Activated CD4-positive, alpha-beta T cell treated with anti-CD3 and anti-CD28 coated beads, Interleukin-2, amount 50 U/mL, for 48 hours (primary cell): ENCODE measurements around the gene RAB8A.

Source experiments
- DNase-seq, 2 experiments: peaks; one replicate each; pipeline ENCODE4 v3.0.0-alpha.2; 2020

Gene RAB8A

GRCh38 chr19:16113727-16114126 lies 2.0 kb downstream of the RAB8A start:
- DNase-seq, result no peak

DNA sequence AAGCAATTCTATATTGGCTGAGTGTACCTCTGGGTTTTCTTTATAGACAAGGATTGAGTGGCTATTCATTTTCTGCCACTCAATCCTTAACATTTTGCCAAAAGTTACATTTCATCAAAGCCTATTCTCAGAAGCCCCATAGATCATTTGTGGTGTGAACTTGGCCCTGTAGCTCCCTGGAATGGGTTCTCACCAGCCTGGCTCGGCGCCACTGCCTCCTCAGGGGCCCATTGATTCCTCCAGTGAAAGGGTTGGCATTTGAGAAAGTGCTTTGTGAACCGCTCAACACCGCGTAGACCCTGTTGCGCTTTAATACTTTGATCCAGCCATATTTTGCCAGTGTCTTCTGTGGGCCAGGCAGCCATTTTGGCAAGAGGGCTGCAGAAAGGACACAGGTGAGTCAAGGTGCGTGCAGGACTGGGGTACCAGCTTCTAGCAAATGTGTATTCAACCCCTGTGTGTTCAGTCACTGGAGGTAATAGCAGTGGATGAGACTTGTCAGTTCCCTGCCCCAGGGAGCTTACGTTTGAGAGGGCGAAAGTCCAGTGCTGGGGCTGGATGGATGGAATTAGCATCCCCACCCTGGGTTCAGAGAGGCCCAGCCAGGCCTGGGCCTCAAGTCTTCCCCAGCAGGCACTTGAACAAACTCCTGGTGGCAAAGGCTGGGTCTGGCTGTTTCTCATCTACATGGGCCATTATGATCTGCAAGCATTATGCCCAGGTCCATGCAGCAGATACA lies 3.8 kb downstream of the RAB8A start:
- no peak for DNase-seq

DNA sequence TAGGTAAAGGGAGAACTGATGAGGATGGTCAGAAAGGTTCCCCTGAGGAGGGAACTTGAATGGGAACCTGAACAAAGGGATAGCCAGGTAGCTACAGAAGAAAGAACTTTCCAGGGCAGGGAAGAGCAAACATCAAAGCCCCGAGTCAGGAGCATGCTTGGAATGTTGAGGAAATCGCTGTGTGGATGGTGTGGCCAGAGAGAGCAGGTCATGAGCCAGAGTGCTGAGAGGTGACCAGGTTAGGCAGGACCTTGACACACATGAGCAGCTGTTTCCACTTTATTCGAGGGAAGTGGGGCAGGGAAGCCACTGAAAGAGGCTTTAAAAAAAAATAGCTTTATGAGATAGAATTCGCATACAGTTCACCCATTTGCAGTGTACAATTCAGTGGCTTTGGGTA lies 4.4 kb downstream of the RAB8A start:
- DNase-seq, result no peak

DNA sequence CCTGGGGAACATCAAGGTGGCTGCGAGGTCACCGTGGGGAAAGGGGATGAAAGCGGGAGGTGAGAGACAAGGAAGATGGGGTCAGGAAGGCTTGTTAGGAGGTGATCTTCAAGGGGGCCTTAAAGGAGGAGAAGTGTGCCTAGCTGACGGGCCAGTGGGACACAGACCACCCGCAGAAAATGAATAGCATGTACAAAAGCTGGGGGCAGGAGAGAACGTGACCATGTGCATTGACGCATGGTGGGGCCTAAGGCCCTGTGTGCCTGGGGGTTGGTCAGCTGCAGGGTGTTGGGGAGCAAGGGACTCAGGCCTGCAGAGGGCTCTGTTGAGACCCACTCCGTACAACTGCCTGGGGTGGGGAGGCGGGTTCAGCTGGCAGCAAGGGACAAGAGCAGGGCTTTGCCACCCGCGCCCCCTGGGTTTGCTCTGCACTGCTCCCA lies 5.9 kb downstream of the RAB8A start:
- peak; percentile 15 to 41 for DNase-seq

DNA sequence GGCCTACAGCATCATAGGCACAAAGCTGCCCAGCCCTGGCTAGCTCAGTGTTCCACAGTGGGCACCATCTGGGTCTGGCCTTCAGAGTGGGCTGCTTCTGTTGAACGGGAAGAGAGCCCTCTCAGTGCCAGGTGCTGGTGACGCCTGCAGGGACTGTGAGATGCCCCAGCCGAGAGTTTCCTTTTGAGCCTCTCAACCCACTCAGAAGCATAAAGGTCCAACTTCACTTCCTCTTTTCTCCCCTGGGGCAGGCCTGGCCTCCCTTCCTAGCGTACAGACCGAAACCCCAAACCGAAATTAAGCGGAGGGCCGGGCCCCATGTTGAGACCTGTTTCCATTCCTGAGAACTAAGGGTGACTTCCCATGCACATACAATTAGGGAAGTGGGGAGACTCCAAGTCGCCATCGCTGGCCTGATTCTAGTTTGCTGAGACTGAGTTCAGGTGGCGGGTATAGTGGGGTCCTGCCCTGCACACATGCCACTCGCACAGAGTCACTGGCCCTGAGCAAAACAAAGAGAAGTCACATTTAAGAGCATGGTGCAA lies 6.9 kb downstream of the RAB8A start:
- DNase-seq, result peak; percentile 71 to 80

GRCh38 chr19:16119075-16119857 lies 7.6 kb downstream of the RAB8A start:
- DNase-seq, result peak; percentile 35 to 45

DNA sequence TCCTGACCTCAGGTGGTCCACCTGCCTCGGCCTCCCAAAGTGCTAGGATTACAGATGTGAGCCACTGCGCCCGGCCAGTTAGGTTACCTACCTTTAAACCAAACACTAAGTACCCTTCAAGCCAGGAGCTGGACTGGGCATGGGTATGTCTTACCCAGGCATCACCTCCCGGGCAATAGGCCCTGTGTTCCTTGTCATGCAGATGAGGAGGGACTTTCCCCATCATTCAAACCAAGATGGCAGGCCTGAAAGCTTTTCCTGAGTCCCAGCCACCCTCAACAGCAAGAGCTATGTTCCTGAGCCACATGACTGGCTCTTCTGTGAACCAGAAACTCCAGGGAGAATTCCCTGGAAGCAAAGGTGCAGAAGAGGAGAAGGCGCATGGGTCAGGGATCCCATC lies 9.5 kb downstream of the RAB8A start:
- no peak for DNase-seq

DNA sequence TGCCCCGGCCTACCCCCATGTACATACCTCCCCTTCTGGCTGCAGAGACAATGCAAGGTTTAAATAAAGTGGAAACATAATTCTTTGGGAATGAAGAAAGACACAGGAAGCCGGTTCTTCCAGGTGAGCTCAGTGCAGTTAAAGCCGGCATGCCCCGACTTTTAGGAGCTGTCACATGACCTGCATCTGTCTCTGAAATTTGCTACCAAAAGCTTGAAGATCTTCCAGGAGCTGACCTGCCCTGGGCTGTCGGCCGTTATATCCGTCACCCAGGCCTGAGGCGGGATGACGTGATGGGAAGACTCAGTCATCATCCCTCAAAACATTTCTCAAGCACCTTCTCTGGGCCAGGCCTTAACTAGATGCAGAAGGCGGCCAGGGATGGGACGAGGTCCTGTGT lies 10.3 kb downstream of the RAB8A start:
- DNase-seq, result no peak

GRCh38 chr19:16124953-16125352 lies 13.3 kb downstream of the RAB8A start:
- no peak for DNase-seq

DNA sequence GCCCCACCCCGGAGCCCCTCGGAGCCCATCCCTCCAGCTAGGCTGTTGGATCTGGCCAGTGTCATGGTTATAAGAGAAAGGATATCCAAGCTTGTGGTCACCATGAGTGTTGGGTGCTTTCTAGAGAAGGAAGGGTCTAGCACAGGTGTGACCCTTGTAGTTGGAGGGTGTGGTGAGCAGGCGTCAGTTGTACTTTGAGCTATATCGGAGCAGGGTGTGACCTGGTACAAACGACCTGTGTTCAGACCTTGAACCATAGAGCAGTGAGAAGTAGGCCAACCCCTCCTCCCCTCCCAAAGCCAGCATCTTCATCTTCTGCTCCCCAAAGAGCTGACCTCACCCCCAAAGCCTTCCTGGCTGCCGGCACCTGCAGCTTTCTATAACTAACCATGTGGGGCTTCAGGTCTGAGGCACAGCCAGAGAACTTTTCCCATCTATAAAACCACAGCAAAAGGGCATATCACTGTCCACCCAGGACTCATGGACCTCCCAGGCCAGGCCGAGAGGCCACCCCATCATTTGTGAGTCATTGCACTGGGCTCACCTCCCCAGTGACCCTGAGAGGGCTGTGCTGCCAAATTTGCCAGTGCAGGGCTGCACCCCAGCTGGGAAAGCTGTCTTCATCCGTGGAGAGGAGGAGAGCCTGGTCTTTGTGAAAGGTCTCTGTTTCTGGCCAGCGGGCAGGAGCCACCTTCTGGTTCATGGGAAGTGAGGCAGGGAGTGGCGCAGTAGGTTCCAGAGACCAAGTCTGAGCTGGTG lies 14.2 kb downstream of the RAB8A start:
- no peak for DNase-seq

GRCh38 chr19:16127080-16127479 lies 15.4 kb downstream of the RAB8A start:
- DNase-seq, result no peak

- DNase-seq, result no peak
These were observed 16.2 kb downstream of the RAB8A start for GRCh38 chr19:16127776-16128371.

DNA sequence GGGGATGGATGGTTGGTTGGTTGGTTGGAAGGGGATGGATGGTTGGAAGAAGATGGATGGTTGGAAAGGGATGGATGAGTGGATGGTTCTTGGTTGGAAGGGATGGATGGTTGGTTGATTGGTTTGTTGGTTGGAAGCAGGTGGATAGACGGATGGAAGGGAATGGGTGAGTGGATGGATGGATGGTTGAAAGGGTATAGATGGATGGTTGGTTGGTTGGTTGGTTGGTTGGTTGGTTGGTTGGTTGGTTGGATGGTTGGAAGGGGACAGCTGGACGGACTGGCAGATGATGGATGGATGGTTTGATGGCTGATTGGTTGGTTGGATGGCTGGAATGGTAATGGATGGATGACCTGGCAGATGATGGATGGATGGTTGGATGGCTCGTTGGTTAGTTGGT lies 20.0 kb downstream of the RAB8A start:
- DNase-seq, result no peak

DNA sequence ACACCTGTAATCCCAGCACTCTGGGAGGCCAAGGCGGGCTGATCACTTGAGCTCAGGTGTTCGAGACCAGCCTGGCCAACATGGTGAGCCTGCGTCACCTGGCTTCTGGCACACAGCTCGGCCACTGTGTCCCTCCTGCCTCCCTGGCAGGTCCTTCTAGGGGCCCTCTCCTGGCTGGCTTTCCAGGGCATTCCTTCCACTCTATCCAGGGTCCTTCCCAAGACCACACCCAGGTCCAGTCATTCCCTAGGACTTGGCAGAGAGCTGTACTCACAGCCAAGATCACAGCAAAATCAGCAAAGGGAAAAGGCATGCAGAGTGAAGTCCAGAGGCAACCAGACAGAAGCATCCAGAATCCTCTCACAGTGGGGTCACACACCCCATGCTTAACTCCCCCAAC lies 22.1 kb downstream of the RAB8A start:
- DNase-seq, result no peak

DNA sequence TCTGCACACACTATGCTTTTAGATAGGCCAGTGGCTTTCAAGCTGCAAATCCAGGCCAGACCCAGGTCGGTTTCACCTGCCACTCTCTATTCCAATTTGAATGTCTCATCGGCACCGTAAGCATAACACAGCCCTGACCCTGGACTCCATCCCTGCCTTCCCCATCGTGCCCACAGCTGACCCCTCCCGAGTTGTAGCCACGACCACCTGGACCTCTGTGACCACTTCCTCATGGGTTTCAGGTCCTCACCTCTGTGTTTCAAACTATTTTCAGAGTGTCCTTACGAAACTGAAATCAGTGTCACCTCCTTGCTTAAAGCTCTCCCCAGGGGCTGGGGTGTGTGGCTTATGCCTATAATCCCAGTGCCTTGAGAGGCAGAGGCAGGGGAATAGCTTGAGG lies 22.8 kb downstream of the RAB8A start:
- no peak for DNase-seq

DNA sequence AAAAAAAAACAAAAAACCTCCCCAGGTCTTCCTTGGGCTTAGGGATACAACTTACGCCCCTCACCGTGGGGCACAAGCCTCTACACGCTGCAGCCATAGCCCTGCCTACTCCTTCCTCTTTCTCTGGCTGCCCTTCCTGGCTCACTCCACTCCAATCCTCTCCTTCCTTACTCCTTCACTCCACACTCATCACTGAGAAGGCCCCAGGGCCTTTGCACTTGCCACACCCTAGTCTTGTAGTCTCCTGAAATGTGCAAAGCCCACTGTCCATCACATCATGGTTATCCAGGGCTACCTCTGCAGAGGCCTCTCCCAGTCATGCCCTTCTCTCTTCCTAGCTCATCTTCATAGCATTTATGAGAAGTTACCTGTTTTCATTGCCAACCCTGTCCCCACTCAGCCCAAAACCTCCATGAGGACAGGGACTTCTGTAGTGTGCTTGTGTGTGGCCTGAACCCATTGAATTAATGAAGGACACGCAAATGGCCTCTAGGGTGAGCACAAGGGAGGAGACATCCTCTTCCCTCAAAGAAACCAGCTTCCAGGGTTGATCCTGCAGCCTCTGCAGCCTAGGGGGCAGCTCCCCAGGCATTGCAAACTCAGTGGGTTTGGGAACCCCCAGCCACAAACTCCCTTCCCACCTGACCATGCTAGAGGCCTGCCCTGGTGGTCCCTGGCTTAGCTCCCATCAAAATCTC lies 23.9 kb downstream of the RAB8A start:
- no peak for DNase-seq

DNA sequence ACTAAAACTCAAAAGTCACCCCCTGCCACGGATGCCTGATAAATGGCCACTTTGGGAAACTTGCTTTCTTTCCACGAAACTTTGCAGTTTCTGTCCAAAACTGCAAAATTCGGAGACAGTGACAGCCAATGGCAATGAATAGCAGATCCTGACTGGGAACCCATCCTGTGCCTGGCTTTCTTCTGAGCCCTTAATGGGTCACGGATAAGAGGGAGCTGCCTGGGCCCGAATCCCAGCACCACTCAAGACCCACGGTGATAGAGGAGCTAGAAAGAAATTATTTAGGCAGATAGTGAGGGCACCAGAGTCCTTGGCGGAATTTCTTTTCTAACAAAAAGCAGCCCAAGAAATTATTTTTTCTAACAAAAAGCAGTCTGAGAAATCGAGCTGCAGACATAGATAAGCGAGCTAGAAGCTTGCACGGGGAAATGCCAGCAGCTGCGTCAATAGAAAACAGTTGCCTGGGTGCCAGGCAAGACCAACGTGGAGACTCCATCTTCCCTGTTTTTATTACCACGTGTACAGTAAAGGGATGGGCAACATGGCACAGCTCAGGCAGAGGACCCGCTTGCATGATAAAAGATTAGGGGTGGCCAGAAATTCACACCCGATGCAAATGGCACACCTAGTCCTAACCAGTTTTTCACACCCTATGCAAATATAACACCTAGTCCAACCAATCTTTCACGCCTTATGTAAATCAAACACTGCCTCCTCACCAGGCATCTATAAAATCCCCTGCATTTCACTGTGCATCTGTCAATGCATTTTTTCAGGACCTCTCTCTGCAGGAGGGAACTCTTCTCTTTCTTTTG lies 24.7 kb downstream of the RAB8A start:
- no peak for DNase-seq

DNA sequence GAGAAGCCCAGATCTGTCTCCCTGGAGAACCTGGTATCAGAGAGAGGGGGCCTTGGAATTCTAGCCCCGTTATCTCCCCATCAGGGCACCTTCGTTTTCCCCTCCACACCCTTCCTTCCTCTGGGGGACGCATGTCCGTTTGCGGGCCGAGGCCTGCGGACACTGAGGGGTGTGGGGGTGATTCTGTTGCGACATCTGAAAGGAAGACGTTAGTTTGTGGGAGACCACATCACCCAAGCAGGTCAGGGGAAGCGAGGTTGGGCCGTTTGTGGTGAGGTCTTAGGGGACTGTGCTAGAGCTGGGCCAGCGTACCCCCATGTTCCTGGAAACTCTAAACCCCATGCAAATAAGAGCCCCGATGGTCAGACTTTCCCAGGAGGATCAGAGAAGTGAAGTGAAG lies 28.1 kb downstream of the RAB8A start:
- no peak for DNase-seq

DNA sequence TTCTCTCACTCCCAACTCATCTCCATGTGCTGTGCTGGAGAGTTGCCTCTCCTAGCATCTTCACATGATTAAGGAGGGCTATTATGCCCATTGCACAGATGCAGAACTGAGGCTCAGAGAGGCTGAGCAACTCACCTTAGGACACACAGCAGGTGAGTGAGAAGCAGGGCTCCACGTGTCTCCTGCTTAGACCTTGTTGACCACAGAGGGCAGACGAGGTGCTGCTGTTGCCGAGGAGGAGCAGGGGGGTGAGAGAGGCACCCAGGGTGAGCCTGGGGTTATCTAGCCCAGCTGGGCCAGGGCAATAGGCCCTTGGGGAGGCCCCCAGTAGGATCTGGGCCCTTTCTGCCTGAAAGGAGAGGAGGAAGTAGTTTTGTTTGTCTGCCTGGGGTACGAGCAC lies 29.4 kb downstream of the RAB8A start:
- no peak for DNase-seq

DNA sequence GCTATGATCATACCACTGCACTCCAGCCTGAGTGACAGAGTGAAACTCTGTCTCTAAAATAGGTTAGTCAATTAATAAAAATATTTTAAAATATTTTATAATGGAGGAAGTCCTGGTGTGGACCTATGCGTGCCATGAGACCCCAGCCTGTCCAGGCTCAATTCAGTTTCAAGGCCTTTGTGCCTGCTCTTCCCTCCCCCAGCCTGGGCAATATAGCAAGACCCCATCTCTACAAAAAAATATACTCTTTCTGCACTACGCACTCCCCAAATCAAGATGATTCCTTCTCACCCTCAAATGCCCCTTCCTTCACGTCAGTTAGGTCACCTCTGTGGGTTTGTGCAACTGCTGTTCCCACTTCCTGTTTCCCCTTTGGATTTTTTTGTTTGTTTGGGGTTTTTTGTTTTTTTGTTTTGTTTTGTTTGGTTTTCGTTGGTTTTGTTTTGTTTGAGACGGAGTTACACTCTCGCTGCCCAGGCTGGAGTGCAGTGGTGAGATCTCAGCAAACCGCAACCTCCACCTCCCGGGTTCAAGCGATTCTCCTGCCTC lies 30.4 kb downstream of the RAB8A start:
- DNase-seq, result no peak
